ENCODE results near the gene FOXB2. TPM values are rescaled to one million over a fixed set of nuclear protein-coding genes. Genes with fewer than 3 reads are reported as not detected.

FOXB2 gene
- polyA plus RNA-seq, 12 donors, result not detected

- DNase-seq, result no peak
These were observed 44.3 kb downstream of the FOXB2 start for GRCh38 chr9:77063645-77064285.

GRCh38 chr9:77066388-77066787 is 46.9 kb downstream of the FOXB2 start:
- no peak for DNase-seq

Other genes with a start within 250 kb of the FOXB2 start
- gene PRUNE2, start 113.5 kb upstream of the FOXB2 start, polyA plus RNA-seq (ENCODE audit: insufficient read length in 12 of 12), result 10 to 100 TPM in 10 of 12 donors, 1 to 10 TPM in 1, not detected in 1; 6.5 to 30.0 (median 18.0) TPM
- gene VPS13A, start 157.9 kb downstream of the FOXB2 start, polyA plus RNA-seq (ENCODE audit: insufficient read length in 12 of 12), result 10 to 100 TPM in 11 of 12 donors, not detected in 1; 14.4 to 34.5 (median 26.4) TPM

All from muscle of arm (tissue), 12 donors.